GM23248 (cell line): ENCODE measurements around the gene LRRC74A.

Experiments used
- EZH2 ChIP-seq: fragments of 200-600 bp; sonication (generic); IDR thresholded peaks from 2 replicates; pipeline ENCODE4 v1.6.1; 2018; ENCODE audit warnings: antibody characterized with exemption, mild to moderate bottlenecking; ENCODE audit not compliant: insufficient read depth, poor library complexity, severe bottlenecking
- EZH2phosphoT487 ChIP-seq: fragments of 200-600 bp; sonication (generic); IDR thresholded peaks from 2 replicates; pipeline ENCODE4 v1.6.1; 2018; ENCODE audit warnings: antibody characterized with exemption, moderate library complexity, mild to moderate bottlenecking, low read depth; ENCODE audit not compliant: insufficient read depth

GRCh38 chr14:76887191-76887590, 61.0 kb downstream of the LRRC74A start:
- TF ChIP-seq EZH2phosphoT487 (no peak), EZH2 (no peak)
